SK-N-SH treated with all-trans-retinoic acid at 6 μM for 48 hours (cell line): ENCODE results near the gene RRM2.
A peak's percentile ranks its signal among the peaks of the same experiment; 100 is the strongest.

Experiments
- ATAC-seq: fragments of 200-7000 bp; cut with Tn5 transposase; 3 replicates; pipeline ENCODE4 v1.9.1; 2020; ENCODE audit warnings: mild to moderate bottlenecking, moderate library complexity
- ARNTL ChIP-seq: fragments of 450-650 bp; formaldehyde crosslinking; IDR thresholded peaks from 2 replicates; pipeline ENCODE4 v1.5.0; 2020; ENCODE audit warnings: low read depth, mild to moderate bottlenecking, moderate library complexity, borderline replicate concordance
- CREB5 ChIP-seq: fragments of 250-450 bp; sonication (Bioruptor Pico); IDR thresholded peaks from 2 replicates; pipeline ENCODE4 v1.5.1; 2020; ENCODE audit warnings: low read depth, mild to moderate bottlenecking, moderate library complexity
- CSRNP3 ChIP-seq: fragments of 250-450 bp; sonication (Bioruptor Pico); IDR thresholded peaks from 2 replicates; pipeline ENCODE4 v1.5.1; 2021; ENCODE audit warnings: mild to moderate bottlenecking, moderate library complexity
- ESRRG ChIP-seq: fragments of 250-450 bp; sonication (Bioruptor Pico); IDR thresholded peaks from 2 replicates; pipeline ENCODE4 v1.6.1; 2021; ENCODE audit warnings: mild to moderate bottlenecking
- ISL1 ChIP-seq: fragments of 250-450 bp; sonication (Bioruptor Pico); IDR thresholded peaks from 2 replicates; pipeline ENCODE4 v2.1.2; 2022; ENCODE audit warnings: mild to moderate bottlenecking, moderate library complexity
- OSR1 ChIP-seq: fragments of 250-450 bp; sonication (Bioruptor Pico); IDR thresholded peaks from 2 replicates; pipeline ENCODE4 v1.8.0; 2022; ENCODE audit warnings: moderate library complexity, mild to moderate bottlenecking, inconsistent platforms
- POU6F1 ChIP-seq: fragments of 250-450 bp; sonication (Bioruptor Pico); IDR thresholded peaks from 2 replicates; pipeline ENCODE4 v1.8.0; 2021; ENCODE audit warnings: low read depth, mild to moderate bottlenecking, moderate library complexity, borderline replicate concordance
- PPARA ChIP-seq: fragments of 250-450 bp; sonication (Bioruptor Pico); IDR thresholded peaks from 2 replicates; pipeline ENCODE4 v1.5.0; 2020; ENCODE audit warnings: mild to moderate bottlenecking, borderline replicate concordance
- RARB ChIP-seq: fragments of 250-450 bp; sonication (Bioruptor Pico); IDR thresholded peaks from 2 replicates; pipeline ENCODE4 v1.8.0; 2021; ENCODE audit warnings: mild to moderate bottlenecking, moderate library complexity
- TCF4 ChIP-seq: fragments of 250-450 bp; sonication (Bioruptor Pico); IDR thresholded peaks from 2 replicates; pipeline ENCODE4 v1.8.0; 2021; ENCODE audit warnings: mild to moderate bottlenecking, moderate library complexity, borderline replicate concordance
- TOX ChIP-seq: fragments of 250-450 bp; sonication (Bioruptor Pico); IDR thresholded peaks from 2 replicates; pipeline ENCODE4 v1.8.0; 2021; ENCODE audit warnings: mild to moderate bottlenecking, moderate library complexity, borderline replicate concordance
- TSHZ2 ChIP-seq: fragments of 250-450 bp; sonication (Bioruptor Pico); IDR thresholded peaks from 2 replicates; pipeline ENCODE4 v1.5.0; 2020; ENCODE audit warnings: mild to moderate bottlenecking, moderate library complexity
- ZFP3 ChIP-seq: fragments of 250-450 bp; sonication (Bioruptor Pico); IDR thresholded peaks from 2 replicates; pipeline ENCODE4 v1.5.0; 2020; ENCODE audit warnings: mild to moderate bottlenecking, moderate library complexity
- ZFP30 ChIP-seq: fragments of 450-650 bp; formaldehyde crosslinking; IDR thresholded peaks from 2 replicates; pipeline ENCODE4 v1.5.0; 2022; ENCODE audit warnings: mild to moderate bottlenecking, moderate library complexity
- ZNF565 ChIP-seq: fragments of 450-650 bp; formaldehyde crosslinking; conservative IDR thresholded peaks from 2 replicates; pipeline ENCODE4 v1.5.0; 2020; ENCODE audit warnings: low read depth, mild to moderate bottlenecking, moderate library complexity
- ZNF70 ChIP-seq: fragments of 450-650 bp; formaldehyde crosslinking; IDR thresholded peaks from 2 replicates; pipeline ENCODE4 v1.5.0; 2020; ENCODE audit warnings: mild to moderate bottlenecking, moderate library complexity
- ZNF8 ChIP-seq: fragments of 450-650 bp; formaldehyde crosslinking; IDR thresholded peaks from 2 replicates; pipeline ENCODE4 v1.5.0; 2020; ENCODE audit warnings: mild to moderate bottlenecking, moderate library complexity

Gene RRM2

GRCh38 chr2:10122500-10123280, at the start of gene RRM2:
Gene RRM2, plus strand, starts transcription at chr2:10122739. Its CDS starts 60 bp downstream, at chr2:10122799.
- TF ChIP-seq PPARA (CRISPR knock-in tag) (no peak), ZNF565 (CRISPR knock-in tag) (no peak), OSR1 (CRISPR knock-in tag) (no peak), TCF4 (CRISPR knock-in tag) (no peak), TSHZ2 (CRISPR knock-in tag) (no peak), ZFP30 (CRISPR knock-in tag) (no peak), ZNF8 (CRISPR knock-in tag) (no peak), POU6F1 (CRISPR knock-in tag) (no peak), ZFP3 (CRISPR knock-in tag) (no peak), ZNF70 (no peak), ARNTL (no peak), ISL1 (CRISPR knock-in tag) (no peak), CREB5 (CRISPR knock-in tag) (no peak), RARB (no peak), TOX (CRISPR knock-in tag) (no peak)
- TF ChIP-seq, all 23 proteins: peak for 0
- peak; percentile 80 for ATAC-seq

- TF ChIP-seq CREB5 (CRISPR knock-in tag) (no peak), ESRRG (CRISPR knock-in tag) (no peak), CSRNP3 (CRISPR knock-in tag) (no peak)
- TF ChIP-seq, all 23 proteins: peak for 0
- no peak for ATAC-seq
Measured at GRCh38 chr2:10073706-10074105, 48.8 kb upstream of the RRM2 start.

- TF ChIP-seq OSR1 (CRISPR knock-in tag) (no peak), CREB5 (CRISPR knock-in tag) (no peak)
- no peak for ATAC-seq
Measured at GRCh38 chr2:10075101-10075500, 47.4 kb upstream of the RRM2 start.
